ENCODE measurements around the gene CACNA2D3.

The CACNA2D3 gene

GRCh38 chr3:54150864-54151467, 28.6 kb downstream of the CACNA2D3 start:
- Histone ChIP-seq H2AK5ac (ENCODE audit: low read length) (no peak overlapping the region), H4K8ac (ENCODE audit: low read depth, low read length) (no peak overlapping the region), H2BK15ac (replicated peaks; ENCODE audit: low read depth) (no peak overlapping the region), H2BK120ac (ENCODE audit: low read depth, low read length) (no peak overlapping the region), H3K79me1 (ENCODE audit: low read length) (no peaks in the 10 kb centered on the region), H2BK5ac (ENCODE audit: low read length) (no peak overlapping the region), H3K4me1 (ENCODE audit: control insufficient read depth, low read depth, low read length) (no peaks in the 10 kb centered on the region), H3K18ac (ENCODE audit: low read length) (no peak overlapping the region), H3K23ac (ENCODE audit: low read length) (no peak overlapping the region), H3K4me3 (ENCODE audit: low read length) (no peak overlapping the region), H3K4ac (ENCODE audit: low read depth, low read length) (no peak overlapping the region), H3K27me3 (ENCODE audit: insufficient read depth, low read length, poor library complexity) (no peaks in the 10 kb centered on the region), H3K4me2 (ENCODE audit: low read length) (no peak overlapping the region), H3K36me3 (ENCODE audit: control insufficient read depth, insufficient read depth, low read length) (no peaks in the 10 kb centered on the region), H3K56ac (ENCODE audit: low read length) (no peak overlapping the region), H3K9ac (ENCODE audit: low read length) (no peak overlapping the region), H3K27ac (ENCODE audit: low read depth, low read length) (no peak overlapping the region), H4K5ac (ENCODE audit: low read length) (no peak overlapping the region), H3K79me2 (ENCODE audit: control insufficient read depth, insufficient read depth, low read length) (no peaks in the 10 kb centered on the region)
- DNase-seq: no peak
- 100% methylated on average over 3 of the region's 3 CpGs for WGBS (ENCODE audit: extremely low coverage, insufficient coverage, low lambda C conversion rate)

GRCh38 chr3:54153477-54153876, 31.1 kb downstream of the CACNA2D3 start:
- Histone ChIP-seq H3K36me3 (ENCODE audit: control insufficient read depth, insufficient read depth, low read length) (no peaks in the 10 kb centered on the region), H3K4me1 (ENCODE audit: control insufficient read depth, low read depth, low read length) (no peaks in the 10 kb centered on the region), H3K9ac (ENCODE audit: low read length) (no peak overlapping the region), H2AK5ac (ENCODE audit: low read length) (no peak overlapping the region), H4K5ac (ENCODE audit: low read length) (no peak overlapping the region), H3K56ac (ENCODE audit: low read length) (no peak overlapping the region), H3K4me2 (ENCODE audit: low read length) (no peak overlapping the region), H4K8ac (ENCODE audit: low read depth, low read length) (no peak overlapping the region), H3K27me3 (ENCODE audit: insufficient read depth, low read length, poor library complexity) (no peaks in the 10 kb centered on the region), H2BK15ac (replicated peaks; ENCODE audit: low read depth) (no peak overlapping the region), H3K79me1 (ENCODE audit: low read length) (no peaks in the 10 kb centered on the region), H3K27ac (ENCODE audit: low read depth, low read length) (no peak overlapping the region), H3K4me3 (ENCODE audit: low read length) (no peak overlapping the region), H3K4ac (ENCODE audit: low read depth, low read length) (no peak overlapping the region), H3K23ac (ENCODE audit: low read length) (no peak overlapping the region), H3K18ac (ENCODE audit: low read length) (no peak overlapping the region), H3K79me2 (ENCODE audit: control insufficient read depth, insufficient read depth, low read length) (no peaks in the 10 kb centered on the region), H2BK120ac (ENCODE audit: low read depth, low read length) (no peak overlapping the region), H2BK5ac (ENCODE audit: low read length) (no peak overlapping the region)
- no CpG with 5 or more reads among the region's 1 CpG for WGBS (ENCODE audit: extremely low coverage, insufficient coverage, low lambda C conversion rate)
- no peak for DNase-seq

GRCh38 chr3:54157860-54158259, 35.5 kb downstream of the CACNA2D3 start:
- Histone ChIP-seq H3K79me2 (ENCODE audit: control insufficient read depth, insufficient read depth, low read length) (no peaks in the 10 kb centered on the region), H2AK5ac (ENCODE audit: low read length) (no peak overlapping the region), H3K4me3 (ENCODE audit: low read length) (no peak overlapping the region), H2BK15ac (replicated peaks; ENCODE audit: low read depth) (no peak overlapping the region), H4K5ac (ENCODE audit: low read length) (no peak overlapping the region), H3K27ac (ENCODE audit: low read depth, low read length) (no peak overlapping the region), H3K56ac (ENCODE audit: low read length) (no peak overlapping the region), H2BK5ac (ENCODE audit: low read length) (no peak overlapping the region), H2BK120ac (ENCODE audit: low read depth, low read length) (no peak overlapping the region), H3K9ac (ENCODE audit: low read length) (no peak overlapping the region), H3K18ac (ENCODE audit: low read length) (no peak overlapping the region), H3K4me2 (ENCODE audit: low read length) (no peak overlapping the region), H3K23ac (ENCODE audit: low read length) (no peak overlapping the region), H4K8ac (ENCODE audit: low read depth, low read length) (no peak overlapping the region), H3K27me3 (ENCODE audit: insufficient read depth, low read length, poor library complexity) (no peaks in the 10 kb centered on the region), H3K4me1 (ENCODE audit: control insufficient read depth, low read depth, low read length) (no peaks in the 10 kb centered on the region), H3K36me3 (ENCODE audit: control insufficient read depth, insufficient read depth, low read length) (no peaks in the 10 kb centered on the region), H3K4ac (ENCODE audit: low read depth, low read length) (no peak overlapping the region), H3K79me1 (ENCODE audit: low read length) (no peaks in the 10 kb centered on the region)
- DNase-seq: no peak
- WGBS (ENCODE audit: extremely low coverage, insufficient coverage, low lambda C conversion rate): no CpG with 5 or more reads among the region's 2 CpGs

DNA sequence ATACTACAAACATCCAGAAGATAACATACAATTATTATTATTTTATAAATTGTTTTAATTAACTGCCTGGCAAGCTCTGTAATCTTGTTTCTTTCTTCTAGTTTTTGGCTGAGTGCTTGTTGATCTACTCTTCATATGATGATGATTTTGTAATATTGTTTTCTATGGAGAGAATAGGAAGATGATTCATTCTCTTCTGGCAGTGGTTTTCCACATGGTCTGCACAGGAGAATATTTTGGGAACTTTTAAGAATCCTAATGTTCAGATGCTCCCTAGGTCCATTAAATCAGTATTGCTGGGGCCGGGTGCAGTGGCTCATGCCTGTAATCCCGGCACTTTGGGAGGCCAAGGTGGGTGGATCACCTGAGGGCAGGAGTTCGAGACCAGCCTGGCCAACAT, 37.6 kb downstream of the CACNA2D3 start:
- H3K4me3 ChIP-seq (ENCODE audit: low read length): no peak overlapping the region
- no peaks in the 10 kb centered on the region for H3K36me3 ChIP-seq (ENCODE audit: control insufficient read depth, insufficient read depth, low read length)
- no peak overlapping the region for H3K56ac ChIP-seq (ENCODE audit: low read length)
- no peaks in the 10 kb centered on the region for H3K79me1 ChIP-seq (ENCODE audit: low read length)
- DNase-seq: no peak
- H2BK15ac ChIP-seq (replicated peaks; ENCODE audit: low read depth): no peak overlapping the region
- H2BK120ac ChIP-seq (ENCODE audit: low read depth, low read length): no peak overlapping the region
- no peaks in the 10 kb centered on the region for H3K27me3 ChIP-seq (ENCODE audit: insufficient read depth, low read length, poor library complexity)
- H2BK5ac ChIP-seq (ENCODE audit: low read length): no peak overlapping the region
- no peak overlapping the region for H3K4ac ChIP-seq (ENCODE audit: low read depth, low read length)
- H2AK5ac ChIP-seq (ENCODE audit: low read length): no peak overlapping the region
- no peak overlapping the region for H3K18ac ChIP-seq (ENCODE audit: low read length)
- no peak overlapping the region for H4K5ac ChIP-seq (ENCODE audit: low read length)
- H3K79me2 ChIP-seq (ENCODE audit: control insufficient read depth, insufficient read depth, low read length): no peaks in the 10 kb centered on the region
- H3K4me1 ChIP-seq (ENCODE audit: control insufficient read depth, low read depth, low read length): no peaks in the 10 kb centered on the region
- no peak overlapping the region for H3K4me2 ChIP-seq (ENCODE audit: low read length)
- no peak overlapping the region for H3K9ac ChIP-seq (ENCODE audit: low read length)
- H4K8ac ChIP-seq (ENCODE audit: low read depth, low read length): no peak overlapping the region
- no peak overlapping the region for H3K23ac ChIP-seq (ENCODE audit: low read length)
- H3K27ac ChIP-seq (ENCODE audit: low read depth, low read length): no peak overlapping the region
- no CpG with 5 or more reads among the region's 3 CpGs for WGBS (ENCODE audit: extremely low coverage, insufficient coverage, low lambda C conversion rate)

- no peaks in the 10 kb centered on the region for H3K79me1 ChIP-seq (ENCODE audit: low read length)
- no peak overlapping the region for H2BK5ac ChIP-seq (ENCODE audit: low read length)
- H2BK120ac ChIP-seq (ENCODE audit: low read depth, low read length): no peak overlapping the region
- no peak overlapping the region for H2BK15ac ChIP-seq (replicated peaks; ENCODE audit: low read depth)
- H3K27ac ChIP-seq (ENCODE audit: low read depth, low read length): no peak overlapping the region
- no peak overlapping the region for H3K23ac ChIP-seq (ENCODE audit: low read length)
- no peak overlapping the region for H3K9ac ChIP-seq (ENCODE audit: low read length)
- no peaks in the 10 kb centered on the region for H3K36me3 ChIP-seq (ENCODE audit: control insufficient read depth, insufficient read depth, low read length)
- H3K27me3 ChIP-seq (ENCODE audit: insufficient read depth, low read length, poor library complexity): no peaks in the 10 kb centered on the region
- no peak overlapping the region for H3K4me3 ChIP-seq (ENCODE audit: low read length)
- H4K5ac ChIP-seq (ENCODE audit: low read length): no peak overlapping the region
- WGBS (ENCODE audit: extremely low coverage, insufficient coverage, low lambda C conversion rate): no CpG with 5 or more reads among the region's 9 CpGs
- H3K4me1 ChIP-seq (ENCODE audit: control insufficient read depth, low read depth, low read length): no peaks in the 10 kb centered on the region
- no peak overlapping the region for H3K4ac ChIP-seq (ENCODE audit: low read depth, low read length)
- no peak overlapping the region for H4K8ac ChIP-seq (ENCODE audit: low read depth, low read length)
- no peak overlapping the region for H3K4me2 ChIP-seq (ENCODE audit: low read length)
- no peak for DNase-seq
- no peak overlapping the region for H3K56ac ChIP-seq (ENCODE audit: low read length)
- H3K79me2 ChIP-seq (ENCODE audit: control insufficient read depth, insufficient read depth, low read length): no peaks in the 10 kb centered on the region
- H3K18ac ChIP-seq (ENCODE audit: low read length): no peak overlapping the region
- H2AK5ac ChIP-seq (ENCODE audit: low read length): no peak overlapping the region
These were observed 41.1 kb downstream of the CACNA2D3 start for GRCh38 chr3:54163441-54163840.
